GM10266 (cell line): ENCODE data around the gene ABL1.

ENCODE experiments used
- DNase-seq: peaks from one replicate; pipeline ENCODE4 v3.0.0; 2012; ENCODE audit errors: extremely low spot score
- TF ChIP-seq, protein P1 (sequence below): IDR thresholded peaks from 2 replicates; pipeline ENCODE4 v1.5.1; 2012; ENCODE audit warnings: mild to moderate bottlenecking, low read depth; ENCODE audit not compliant: control insufficient read depth, insufficient read depth; ENCODE audit errors: missing control alignments

ABL1 gene

DNA sequence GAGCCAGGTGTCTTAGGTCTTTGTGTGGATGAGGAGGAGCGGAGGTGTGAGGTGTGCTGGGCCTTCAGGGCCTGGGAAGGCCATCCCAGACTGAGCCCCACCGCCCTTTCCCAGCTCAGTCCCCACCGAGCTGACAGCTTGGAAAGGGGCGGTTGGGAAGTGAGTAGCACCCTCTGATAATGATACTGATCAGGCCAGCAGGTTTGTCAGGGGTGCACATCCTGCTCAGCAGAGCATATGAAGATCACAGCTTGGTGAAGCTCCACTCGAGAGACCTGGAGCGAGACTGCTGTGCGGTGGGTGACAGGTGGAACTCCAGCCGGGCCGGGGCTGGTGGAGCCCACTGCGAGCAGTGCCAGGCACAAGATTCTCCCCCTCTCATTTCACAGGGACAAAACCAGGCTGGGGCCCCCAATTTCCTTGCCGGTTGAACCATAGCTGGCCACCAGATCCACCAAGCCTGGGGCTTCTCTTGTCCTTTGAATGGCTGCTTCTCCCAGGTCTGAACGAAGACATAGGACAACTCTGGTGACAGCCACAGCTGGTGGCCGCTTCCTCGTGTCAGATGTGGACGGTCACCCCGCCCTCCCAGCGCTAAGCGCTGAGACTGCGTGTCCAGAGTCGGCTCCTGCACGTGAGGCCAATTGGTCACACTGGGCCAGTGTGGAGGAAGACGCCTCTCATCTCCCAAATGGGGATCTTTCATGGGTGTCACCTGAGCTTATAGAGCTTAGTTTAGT lies 53.3 kb downstream of the ABL1 start:
- no peak for DNase-seq

DNA sequence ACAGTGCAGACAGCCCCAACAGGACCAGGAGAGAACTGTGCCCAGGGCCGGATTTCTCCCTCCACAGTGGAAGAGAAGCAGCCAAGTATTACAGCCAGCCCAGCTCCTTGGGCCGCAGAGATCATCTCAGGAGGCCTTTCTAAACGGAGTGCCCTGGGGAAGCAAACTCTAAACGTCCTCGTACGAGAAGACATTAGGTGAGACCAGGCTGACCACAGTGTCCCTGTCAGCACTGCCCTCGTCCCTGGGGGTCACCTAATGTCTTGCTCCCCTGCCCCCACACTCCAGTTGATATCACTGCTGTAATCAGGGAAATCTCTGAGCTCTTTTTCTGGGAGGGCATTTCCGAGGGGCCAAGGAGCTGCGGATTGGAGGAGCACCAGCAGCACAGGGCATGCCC lies 55.1 kb downstream of the ABL1 start:
- no peak for DNase-seq

More for the DNA sequence above, 53.3 kb downstream of the ABL1 start:
- TF ChIP-seq, protein P1, sequence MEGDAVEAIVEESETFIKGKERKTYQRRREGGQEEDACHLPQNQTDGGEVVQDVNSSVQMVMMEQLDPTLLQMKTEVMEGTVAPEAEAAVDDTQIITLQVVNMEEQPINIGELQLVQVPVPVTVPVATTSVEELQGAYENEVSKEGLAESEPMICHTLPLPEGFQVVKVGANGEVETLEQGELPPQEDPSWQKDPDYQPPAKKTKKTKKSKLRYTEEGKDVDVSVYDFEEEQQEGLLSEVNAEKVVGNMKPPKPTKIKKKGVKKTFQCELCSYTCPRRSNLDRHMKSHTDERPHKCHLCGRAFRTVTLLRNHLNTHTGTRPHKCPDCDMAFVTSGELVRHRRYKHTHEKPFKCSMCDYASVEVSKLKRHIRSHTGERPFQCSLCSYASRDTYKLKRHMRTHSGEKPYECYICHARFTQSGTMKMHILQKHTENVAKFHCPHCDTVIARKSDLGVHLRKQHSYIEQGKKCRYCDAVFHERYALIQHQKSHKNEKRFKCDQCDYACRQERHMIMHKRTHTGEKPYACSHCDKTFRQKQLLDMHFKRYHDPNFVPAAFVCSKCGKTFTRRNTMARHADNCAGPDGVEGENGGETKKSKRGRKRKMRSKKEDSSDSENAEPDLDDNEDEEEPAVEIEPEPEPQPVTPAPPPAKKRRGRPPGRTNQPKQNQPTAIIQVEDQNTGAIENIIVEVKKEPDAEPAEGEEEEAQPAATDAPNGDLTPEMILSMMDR = no peak

DNA sequence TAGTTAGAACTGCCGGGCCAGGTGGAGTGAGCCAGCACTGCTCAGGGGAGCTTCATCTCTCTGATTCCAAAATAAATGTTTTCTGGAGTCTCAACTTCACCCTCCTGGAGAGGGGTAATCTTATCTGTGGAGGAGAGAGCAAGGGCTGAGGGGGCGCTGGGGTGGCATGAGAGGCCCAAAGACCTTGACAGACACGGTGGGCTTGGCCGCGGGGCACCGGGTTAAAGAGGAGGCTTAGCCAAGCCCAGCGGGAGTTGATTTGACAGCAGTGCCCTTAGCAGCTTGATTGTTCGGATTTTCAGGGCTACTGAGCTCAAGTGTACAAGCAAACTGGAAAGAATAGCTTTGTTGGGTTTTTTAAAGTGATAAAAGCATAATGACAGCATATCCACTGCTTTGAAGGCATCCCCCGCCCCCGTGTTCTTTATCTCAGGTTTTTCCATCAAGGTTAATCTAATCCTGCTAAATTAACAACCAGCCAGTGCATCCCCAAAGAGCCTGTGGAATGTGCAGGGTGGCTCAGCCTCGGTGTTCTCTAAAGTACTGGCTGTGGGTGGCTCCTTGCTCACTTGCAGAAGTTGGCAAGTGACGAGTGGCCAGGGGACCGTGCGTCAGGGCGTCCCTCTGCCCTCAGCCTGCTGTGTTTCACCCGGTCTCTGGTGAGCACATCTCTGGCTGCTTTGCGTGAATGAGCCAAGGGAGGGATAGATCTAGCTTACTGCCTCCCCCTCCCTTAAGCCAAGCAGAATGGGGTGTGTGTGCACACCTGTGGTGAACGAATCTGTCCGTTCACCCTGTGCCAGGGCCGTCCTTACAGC lies 56.0 kb downstream of the ABL1 start:
- TF ChIP-seq, protein P1 = no peak
- no peak for DNase-seq

More for the DNA sequence above, 55.1 kb downstream of the ABL1 start:
- TF ChIP-seq, protein P1 = no peak

DNA sequence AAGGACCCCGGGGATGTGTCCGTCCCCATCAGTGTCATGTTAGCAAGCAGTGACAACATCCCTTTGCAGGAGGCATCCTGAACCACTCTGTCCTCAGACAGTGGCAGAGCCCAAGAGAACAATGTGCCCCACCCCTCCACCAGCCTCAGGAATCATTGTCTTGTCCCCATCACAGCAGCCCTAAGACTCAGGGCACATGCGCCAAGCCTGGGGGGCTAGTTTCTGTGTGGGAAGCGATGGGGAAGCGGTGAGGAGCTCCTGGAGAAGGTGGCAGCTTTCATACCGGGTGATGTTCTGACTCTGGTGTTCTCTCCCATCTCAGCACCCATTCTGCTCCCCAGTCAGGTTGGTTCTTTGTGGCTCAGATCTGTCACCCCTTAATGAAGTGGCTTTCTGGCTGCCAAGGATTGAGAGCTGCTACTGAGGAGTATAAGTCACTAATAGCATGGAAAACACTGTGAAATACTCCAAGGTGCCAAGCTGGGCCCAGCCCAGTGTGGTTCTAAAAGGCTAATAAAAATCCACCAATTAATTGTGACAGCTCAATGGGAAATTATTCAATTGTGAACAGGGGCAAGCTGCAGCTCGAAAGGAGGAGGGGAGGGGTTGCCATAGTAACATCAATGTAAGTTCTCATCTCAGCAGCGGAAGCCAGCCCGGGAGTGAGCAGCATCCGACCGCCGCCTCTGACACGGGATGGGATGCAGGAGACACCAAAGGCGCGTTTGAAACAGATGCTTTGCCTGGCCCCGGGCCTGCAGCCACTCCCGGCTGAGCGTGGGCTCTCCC lies 56.8 kb downstream of the ABL1 start:
- TF ChIP-seq, protein P1 = no peak
- DNase-seq = no peak

DNA sequence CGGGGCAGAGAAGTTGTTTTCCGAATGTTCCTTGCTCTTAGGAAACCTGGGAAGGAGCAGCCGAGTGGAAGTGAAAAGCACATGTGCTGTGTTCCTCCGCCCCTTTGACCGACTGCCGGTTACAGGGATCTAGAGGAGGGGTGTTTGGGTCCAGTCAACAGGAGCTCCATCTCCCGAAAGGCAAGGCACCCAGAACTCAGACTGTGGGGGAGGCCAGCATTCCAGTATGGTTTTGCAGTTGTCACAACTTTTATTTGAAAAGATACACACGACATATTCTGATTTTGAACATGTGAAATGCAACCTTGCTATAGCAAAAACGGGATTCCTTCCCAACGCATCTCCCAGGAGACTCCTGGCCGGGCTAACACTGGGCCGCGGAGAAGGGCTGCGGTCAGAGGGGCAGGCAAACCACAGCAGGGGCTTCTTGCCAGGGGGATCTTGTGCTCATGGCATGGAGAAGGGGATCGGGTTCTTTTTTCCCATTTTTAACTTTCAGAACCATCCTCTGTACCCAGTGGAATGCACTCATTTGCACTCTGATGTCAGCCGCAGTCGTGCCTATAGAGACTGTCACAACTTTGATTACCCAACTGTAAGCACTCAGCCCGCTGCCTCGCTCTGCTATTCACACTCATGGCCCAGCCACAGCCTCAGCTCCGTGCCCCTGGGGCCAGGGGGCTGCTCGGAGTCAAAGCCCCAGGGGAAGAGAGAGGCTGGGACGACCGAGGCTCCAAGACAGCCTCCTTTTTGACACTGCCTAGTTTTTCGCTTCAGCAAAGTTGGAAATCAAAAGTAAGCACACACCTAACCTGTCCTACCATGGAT lies 57.6 kb downstream of the ABL1 start:
- no peak for DNase-seq
- TF ChIP-seq, protein P1 = no peak

DNA sequence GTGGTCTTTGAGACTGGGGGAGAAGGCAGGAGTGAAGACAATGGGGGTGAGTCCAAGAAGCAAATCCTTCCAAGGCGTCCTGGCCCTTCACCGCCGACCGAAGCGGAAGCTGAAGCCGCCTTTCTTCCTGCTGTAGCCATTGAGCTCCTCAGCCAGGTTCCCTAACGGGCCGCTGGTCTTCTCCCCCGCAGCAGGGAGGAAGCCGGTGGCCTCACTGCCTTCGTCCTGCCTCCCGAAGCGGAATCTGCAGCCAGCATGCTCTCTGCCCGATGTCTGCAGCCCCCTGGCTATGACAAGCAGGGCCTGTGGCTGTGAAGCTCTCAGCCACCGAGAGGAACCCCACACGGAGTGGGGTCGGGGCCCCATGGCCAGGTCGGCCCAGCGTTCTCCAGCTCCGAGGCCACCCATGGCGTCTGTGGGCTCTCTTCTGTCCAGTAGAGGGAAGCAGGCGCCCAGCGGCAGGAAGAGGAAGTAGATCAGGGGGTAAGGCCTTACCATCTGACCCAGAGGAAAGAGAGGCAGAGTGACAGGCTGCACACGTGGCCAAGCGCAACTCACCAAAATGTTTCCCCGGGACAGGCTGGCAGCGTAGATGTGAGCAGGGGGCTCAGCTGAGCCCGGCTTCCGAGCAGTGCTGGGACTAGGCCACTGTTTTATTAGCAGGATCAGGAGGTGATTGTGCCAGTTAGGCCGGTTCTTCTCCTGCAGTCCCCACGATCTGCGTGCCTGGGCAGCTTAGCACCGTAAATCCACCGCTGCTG lies 58.5 kb downstream of the ABL1 start:
- TF ChIP-seq, protein P1 = no peak
- DNase-seq = no peak
